Thymus (tissue), 11 donors: ENCODE results near the gene VSTM4. TPM values are rescaled to one million over a fixed set of nuclear protein-coding genes. Genes with fewer than 3 reads are reported as not detected.

Source experiments
- DNase-seq, 9 donors: peaks; one replicate each; pipeline ENCODE4 v3.0.0-alpha.2; 2013; ENCODE audit warnings: low spot score in 9 of 9, low read depth in 6 of 9, missing footprints in 1 of 9
- H3K27ac ChIP-seq, 2 donors: one replicate each; pipeline ENCODE4 v1.5.1; 2013; ENCODE audit warnings: control low read depth in 1 of 2, low read depth in 1 of 2, low read length in 1 of 2, mild to moderate bottlenecking in 1 of 2, moderate library complexity in 1 of 2
- H3K27me3 ChIP-seq, 2 donors: one replicate each; pipeline ENCODE4 v1.5.1; 2013; ENCODE audit warnings: low read length in 1 of 2; ENCODE audit not compliant: control insufficient read depth in 2 of 2, insufficient read depth in 1 of 2
- H3K36me3 ChIP-seq, 2 donors: one replicate each; pipeline ENCODE4 v1.5.1; 2013; ENCODE audit warnings: low read length in 1 of 2, mild to moderate bottlenecking in 1 of 2, moderate library complexity in 1 of 2; ENCODE audit not compliant: control insufficient read depth in 2 of 2, insufficient read depth in 2 of 2
- H3K4me1 ChIP-seq, 2 donors: one replicate each; pipeline ENCODE4 v1.5.1; 2013; ENCODE audit warnings: low read length in 2 of 2; ENCODE audit not compliant: control insufficient read depth in 2 of 2, insufficient read depth in 2 of 2
- H3K4me3 ChIP-seq, 2 donors: one replicate each; pipeline ENCODE4 v1.5.1; 2013; ENCODE audit warnings: low read length in 2 of 2, control low read depth in 1 of 2, mild to moderate bottlenecking in 1 of 2
- H3K9me3 ChIP-seq, 2 donors: one replicate each; pipeline ENCODE4 v1.5.1; 2013; ENCODE audit warnings: low read length in 1 of 2, mild to moderate bottlenecking in 1 of 2; ENCODE audit not compliant: control insufficient read depth in 2 of 2, insufficient read depth in 1 of 2
- WGBS: extraction: QIAGEN DNeasy Blood & Tissue Kit; methylation state at CpG from one replicate; pipeline ENCODE4 v1.1.7; 2013; 5-methylcytosine and 5-hydroxymethylcytosine counted together
- polyA plus RNA-seq: library from polyadenylated mRNA; stranded (reverse); fragments of 200-250 nt; gene quantifications from one replicate; pipeline ENCODE4 v1.2.3, GENCODE V29; 2013
- total RNA-seq: library from RNA; stranded (reverse); fragments of 120-200 nt; gene quantifications from one replicate; pipeline ENCODE4 v1.2.4, GENCODE V29; 2013
- donor health status: healthy.

VSTM4 gene
- total and polyA plus RNA-seq, 2 donors, result 2.3 to 3.4 TPM

GRCh38 chr10:49082766-49083165 is 32.6 kb downstream of the VSTM4 start:
- H3K4me3 ChIP-seq, result no peak overlapping the region
- H3K4me1 ChIP-seq, result peaks cover 0 to 4% of the 10 kb centered on the region in 2 donors
- H3K9me3 ChIP-seq, result no peaks in the 10 kb centered on the region
- H3K27me3 ChIP-seq, result no peaks in the 10 kb centered on the region
- H3K36me3 ChIP-seq, result peaks cover 0 to 4% of the 10 kb centered on the region in 2 donors
- DNase-seq, result no peak
- no peak overlapping the region for H3K27ac ChIP-seq
- WGBS, result 94% methylated on average over 2 of the region's 2 CpGs

- 96% methylated on average over 9 of the region's 9 CpGs for WGBS
Measured at GRCh38 chr10:49081547-49082275, 33.6 kb downstream of the VSTM4 start.

GRCh38 chr10:49080965-49081364 is 34.4 kb downstream of the VSTM4 start:
- no peak overlapping the region for H3K27ac ChIP-seq
- peaks cover 0 to 14% of the 10 kb centered on the region in 2 donors for H3K4me1 ChIP-seq
- peaks cover 0 to 6% of the 10 kb centered on the region in 2 donors for H3K36me3 ChIP-seq
- H3K4me3 ChIP-seq, result no peak overlapping the region
- 94% methylated on average over 3 of the region's 3 CpGs for WGBS
- no peaks in the 10 kb centered on the region for H3K27me3 ChIP-seq
- no peak for DNase-seq
- H3K9me3 ChIP-seq, result no peaks in the 10 kb centered on the region

More at GRCh38 chr10:49081547-49082275, 33.6 kb downstream of the VSTM4 start:
- no peak for DNase-seq
- Histone ChIP-seq H3K36me3 (peaks cover 0 to 4% of the 10 kb centered on the region in 2 donors), H3K9me3 (no peaks in the 10 kb centered on the region), H3K4me1 (peaks cover 0 to 11% of the 10 kb centered on the region in 2 donors), H3K4me3 (no peak overlapping the region), H3K27ac (no peak overlapping the region), H3K27me3 (no peaks in the 10 kb centered on the region)

- H3K27ac ChIP-seq, result no peak overlapping the region
Measured at GRCh38 chr10:49080071-49080470, 35.3 kb downstream of the VSTM4 start.

GRCh38 chr10:49079499-49079898 is 35.8 kb downstream of the VSTM4 start:
- Histone ChIP-seq H3K27me3 (no peaks in the 10 kb centered on the region), H3K4me1 (peaks cover 0 to 14% of the 10 kb centered on the region in 2 donors), H3K27ac (no peak overlapping the region), H3K9me3 (no peaks in the 10 kb centered on the region), H3K36me3 (peaks cover 0 to 9% of the 10 kb centered on the region in 2 donors), H3K4me3 (no peak overlapping the region)
- no peak for DNase-seq
- 56% methylated on average over 3 of the region's 3 CpGs for WGBS

More at GRCh38 chr10:49080071-49080470, 35.3 kb downstream of the VSTM4 start:
- peak in 1 of 9 donors; percentile 14 for DNase-seq
- peaks cover 0 to 9% of the 10 kb centered on the region in 2 donors for H3K36me3 ChIP-seq
- H3K9me3 ChIP-seq, result no peaks in the 10 kb centered on the region
- H3K4me1 ChIP-seq, result peaks cover 0 to 14% of the 10 kb centered on the region in 2 donors
- H3K4me3 ChIP-seq, result no peak overlapping the region
- 49% methylated on average over 1 of the region's 1 CpG for WGBS
- H3K27me3 ChIP-seq, result no peaks in the 10 kb centered on the region

GRCh38 chr10:49079072-49079471 is 36.2 kb downstream of the VSTM4 start:
- no peak for DNase-seq
- Histone ChIP-seq H3K4me3 (no peak overlapping the region), H3K27ac (no peak overlapping the region), H3K36me3 (peaks cover 0 to 9% of the 10 kb centered on the region in 2 donors), H3K27me3 (no peaks in the 10 kb centered on the region), H3K9me3 (no peaks in the 10 kb centered on the region), H3K4me1 (peaks cover 0 to 14% of the 10 kb centered on the region in 2 donors)
- 90% methylated on average over 3 of the region's 3 CpGs for WGBS

GRCh38 chr10:49078433-49078832 is 36.9 kb downstream of the VSTM4 start:
- H3K27ac ChIP-seq, result no peak overlapping the region

GRCh38 chr10:49076741-49077521 is 38.4 kb downstream of the VSTM4 start:
- H3K4me1 ChIP-seq, result peaks cover 0 to 12% of the 10 kb centered on the region in 2 donors
- peaks cover 0 to 6% of the 10 kb centered on the region in 2 donors for H3K36me3 ChIP-seq
- DNase-seq, result peak in 3 of 9 donors; percentile 4 to 31 (median 12)
- H3K27ac ChIP-seq, result no peak overlapping the region
- WGBS, result 53% methylated on average over 13 of the region's 13 CpGs
- H3K4me3 ChIP-seq, result no peak overlapping the region
- no peaks in the 10 kb centered on the region for H3K9me3 ChIP-seq
- no peaks in the 10 kb centered on the region for H3K27me3 ChIP-seq

More at GRCh38 chr10:49078433-49078832, 36.9 kb downstream of the VSTM4 start:
- WGBS, result 96% methylated on average over 2 of the region's 2 CpGs
- Histone ChIP-seq H3K36me3 (peaks cover 0 to 6% of the 10 kb centered on the region in 2 donors), H3K27me3 (no peaks in the 10 kb centered on the region), H3K4me1 (peaks cover 0 to 14% of the 10 kb centered on the region in 2 donors), H3K4me3 (no peak overlapping the region), H3K9me3 (no peaks in the 10 kb centered on the region)
- no peak for DNase-seq

- DNase-seq, result no peak
- H3K36me3 ChIP-seq, result peaks cover 0 to 6% of the 10 kb centered on the region in 2 donors
- peaks cover 0 to 11% of the 10 kb centered on the region in 2 donors for H3K4me1 ChIP-seq
- H3K9me3 ChIP-seq, result no peaks in the 10 kb centered on the region
- no peaks in the 10 kb centered on the region for H3K27me3 ChIP-seq
- 61% methylated on average over 7 of the region's 7 CpGs for WGBS
- no peak overlapping the region for H3K4me3 ChIP-seq
- H3K27ac ChIP-seq, result no peak overlapping the region
Measured at GRCh38 chr10:49076319-49076718, 39.0 kb downstream of the VSTM4 start.
